ENCODE measurements around the gene DNAJC12. TPM values are rescaled to one million over a fixed set of nuclear protein-coding genes. Genes with fewer than 3 reads are reported as not detected.
"Not testable (repeated sequence)": the region's sequence is repeated elsewhere in the genome, so short reads cannot be mapped to it uniquely, and the experiment has no call there.

The DNAJC12 gene
- total RNA-seq, 1 donor from 2014 or later: 0.13 TPM

DNA sequence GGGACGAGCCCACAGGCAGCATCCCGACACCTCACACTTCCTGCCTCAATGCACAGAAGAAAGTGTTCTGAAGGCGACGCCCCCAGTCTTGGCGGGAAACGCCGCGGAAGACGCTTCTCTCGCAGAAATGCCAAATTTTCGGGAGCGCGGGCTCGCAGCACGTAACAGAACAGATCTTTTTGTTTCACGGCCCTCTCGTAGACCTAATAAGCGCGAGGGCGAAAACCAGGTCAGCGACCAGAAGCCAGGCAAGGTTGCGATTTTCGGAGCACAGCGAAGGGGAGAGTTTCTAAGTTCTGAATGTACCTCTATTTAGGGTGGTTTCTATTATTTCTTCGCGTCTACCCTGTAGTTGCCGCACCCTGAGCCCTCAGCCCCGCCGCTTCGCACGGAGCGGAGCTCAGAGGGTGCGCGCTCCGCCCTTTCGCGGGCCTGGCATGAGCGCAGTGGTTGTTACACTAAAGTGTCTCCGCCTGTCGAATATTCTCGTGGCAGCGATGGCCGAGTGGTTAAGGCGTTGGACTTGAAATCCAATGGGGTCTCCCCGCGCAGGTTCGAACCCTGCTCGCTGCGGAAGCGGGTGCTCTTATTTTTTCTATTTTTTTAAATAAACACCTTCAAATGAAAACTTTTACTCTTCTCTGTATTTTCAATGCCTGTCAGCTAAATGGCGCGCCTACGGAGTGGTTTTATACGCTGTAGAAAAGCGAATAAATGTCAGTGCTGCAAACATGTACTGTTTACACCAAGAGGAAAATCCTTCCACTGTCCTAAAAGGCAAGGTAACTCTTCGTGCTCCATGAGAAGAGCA, 73.8 kb downstream of the DNAJC12 start:
- DNase-seq (ENCODE audit: low read depth, low spot score): peak; percentile 63

DNA sequence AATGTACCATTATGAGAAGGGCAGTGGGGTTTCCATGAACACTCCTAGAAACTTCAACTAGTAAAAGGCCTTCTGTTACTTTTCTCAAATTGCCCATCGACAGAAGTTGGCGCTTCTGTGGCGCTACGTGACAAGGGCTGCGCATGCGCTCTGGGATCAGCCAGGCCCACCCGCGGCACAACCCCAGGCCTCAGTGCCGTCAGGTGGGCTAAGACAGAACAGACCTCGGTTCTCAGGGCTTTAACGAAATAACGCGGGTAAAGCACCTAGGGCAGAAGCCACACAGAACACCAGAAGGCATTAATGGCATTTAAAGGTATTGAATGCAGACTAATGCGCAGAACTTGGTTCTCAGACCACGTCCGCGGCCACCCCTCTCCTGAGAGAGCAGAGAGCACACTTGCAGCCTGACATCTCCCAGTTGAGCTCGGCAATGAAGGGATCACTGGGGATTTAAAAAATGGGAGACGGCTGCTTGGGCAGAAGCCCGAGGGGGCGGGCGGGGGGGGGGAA, 74.4 kb downstream of the DNAJC12 start:
- no peak for DNase-seq (ENCODE audit: low read depth, low spot score)

DNA sequence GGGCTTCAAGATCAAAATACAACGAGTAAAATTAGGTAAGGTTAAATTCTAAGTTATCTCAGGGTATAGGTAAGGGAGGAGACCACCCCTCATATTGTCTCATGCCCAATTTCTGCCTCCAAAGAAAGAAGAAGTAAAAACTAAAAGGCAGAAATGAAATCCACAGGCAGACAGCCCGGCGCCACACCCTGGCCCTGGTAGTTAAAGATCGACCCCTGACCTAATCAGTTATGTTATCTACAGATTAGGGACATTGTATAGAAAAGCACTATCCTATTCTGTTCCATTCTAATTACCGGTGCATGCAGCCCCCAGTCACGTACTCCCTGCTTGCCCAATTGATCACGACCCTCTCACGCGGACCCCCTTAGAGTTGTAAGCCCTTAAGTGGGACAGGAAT, 75.4 kb downstream of the DNAJC12 start:
- DNase-seq (ENCODE audit: low read depth, low spot score): not testable (repeated sequence)

DNA sequence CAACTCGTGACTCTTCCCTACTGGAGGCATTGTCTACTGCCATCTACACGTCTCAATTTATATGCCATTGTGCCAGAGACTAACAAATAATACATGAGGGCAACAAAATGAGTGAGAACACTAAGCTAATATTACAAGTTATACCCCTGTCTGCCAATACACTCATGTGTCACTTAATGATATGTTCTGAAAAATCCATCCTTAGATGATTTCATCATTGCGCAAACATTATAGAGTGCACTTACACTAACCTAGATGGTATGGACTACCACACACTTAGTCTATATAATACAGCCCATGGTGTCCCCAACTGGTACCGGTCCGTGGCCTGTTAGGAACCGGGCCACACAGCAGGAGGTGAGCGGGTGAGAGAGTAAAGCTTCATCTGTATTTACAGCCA, 77.7 kb downstream of the DNAJC12 start:
- DNase-seq (ENCODE audit: low read depth, low spot score): no peak

Other genes starting within 250 kb of the DNAJC12 start
- gene CTNNA3, start 142.0 kb downstream of the DNAJC12 start, total RNA-seq: not detected in 2 replicates
- 8.5 and 11.2 TPM in 2 replicates for gene SIRT1, start 46.5 kb upstream of the DNAJC12 start, total RNA-seq
- gene HERC4, start 237.1 kb upstream of the DNAJC12 start, total RNA-seq: 42.5 and 70.2 TPM in 2 replicates